Measurements from ENCODE around the gene THSD8.

The THSD8 gene

DNA sequence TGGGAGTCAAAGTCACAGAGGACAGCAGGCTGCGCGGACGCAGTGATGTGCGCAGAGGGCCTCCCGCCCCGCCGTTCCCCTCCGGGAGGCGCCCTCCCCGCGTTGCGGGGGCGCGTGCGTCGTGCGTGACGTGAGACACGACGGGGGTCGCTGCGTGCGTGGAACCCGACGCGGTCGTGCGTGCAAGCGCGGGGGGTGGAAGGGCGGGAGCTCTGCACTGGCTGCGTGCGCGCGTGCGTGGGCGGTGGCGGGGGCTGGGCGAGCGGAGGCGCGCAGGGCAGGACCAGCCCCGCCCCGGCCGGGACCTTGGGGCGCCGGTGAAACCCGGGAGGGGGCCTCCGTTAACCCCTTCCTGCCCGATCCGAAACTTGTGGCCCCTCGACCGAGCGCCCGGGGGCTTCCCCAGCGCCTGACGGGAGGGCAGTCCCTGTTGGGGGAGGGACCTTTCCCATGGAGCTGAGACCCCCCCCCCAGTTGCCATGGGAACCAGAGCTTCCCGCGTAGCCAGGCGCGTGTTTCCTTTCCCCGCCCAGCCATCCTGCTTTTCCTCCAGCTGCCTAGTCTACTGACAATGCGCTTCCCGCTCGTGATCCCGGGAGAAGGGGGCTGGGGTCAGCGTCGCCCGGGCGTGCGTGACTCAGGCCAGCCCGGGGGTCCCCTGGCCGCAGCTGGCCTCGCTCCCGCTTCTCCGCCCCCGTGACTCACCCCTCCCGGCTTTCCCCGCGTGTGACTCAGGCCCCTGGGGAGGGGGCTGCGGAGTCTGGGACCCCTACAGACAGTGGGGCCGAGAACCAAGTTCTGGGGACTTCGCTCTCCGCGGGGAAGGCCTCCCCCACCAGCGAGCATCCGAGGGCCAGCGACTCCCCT lies 19.2 kb upstream of the THSD8 start (continued):
- TF ChIP-seq, protein P1, sequence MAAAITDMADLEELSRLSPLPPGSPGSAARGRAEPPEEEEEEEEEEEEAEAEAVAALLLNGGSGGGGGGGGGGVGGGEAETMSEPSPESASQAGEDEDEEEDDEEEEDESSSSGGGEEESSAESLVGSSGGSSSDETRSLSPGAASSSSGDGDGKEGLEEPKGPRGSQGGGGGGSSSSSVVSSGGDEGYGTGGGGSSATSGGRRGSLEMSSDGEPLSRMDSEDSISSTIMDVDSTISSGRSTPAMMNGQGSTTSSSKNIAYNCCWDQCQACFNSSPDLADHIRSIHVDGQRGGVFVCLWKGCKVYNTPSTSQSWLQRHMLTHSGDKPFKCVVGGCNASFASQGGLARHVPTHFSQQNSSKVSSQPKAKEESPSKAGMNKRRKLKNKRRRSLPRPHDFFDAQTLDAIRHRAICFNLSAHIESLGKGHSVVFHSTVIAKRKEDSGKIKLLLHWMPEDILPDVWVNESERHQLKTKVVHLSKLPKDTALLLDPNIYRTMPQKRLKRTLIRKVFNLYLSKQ (tag by site-specific recombination; IDR thresholded peaks at IDR 0.05; ENCODE audit: borderline replicate concordance), result no peak
- TF ChIP-seq, protein P2, sequence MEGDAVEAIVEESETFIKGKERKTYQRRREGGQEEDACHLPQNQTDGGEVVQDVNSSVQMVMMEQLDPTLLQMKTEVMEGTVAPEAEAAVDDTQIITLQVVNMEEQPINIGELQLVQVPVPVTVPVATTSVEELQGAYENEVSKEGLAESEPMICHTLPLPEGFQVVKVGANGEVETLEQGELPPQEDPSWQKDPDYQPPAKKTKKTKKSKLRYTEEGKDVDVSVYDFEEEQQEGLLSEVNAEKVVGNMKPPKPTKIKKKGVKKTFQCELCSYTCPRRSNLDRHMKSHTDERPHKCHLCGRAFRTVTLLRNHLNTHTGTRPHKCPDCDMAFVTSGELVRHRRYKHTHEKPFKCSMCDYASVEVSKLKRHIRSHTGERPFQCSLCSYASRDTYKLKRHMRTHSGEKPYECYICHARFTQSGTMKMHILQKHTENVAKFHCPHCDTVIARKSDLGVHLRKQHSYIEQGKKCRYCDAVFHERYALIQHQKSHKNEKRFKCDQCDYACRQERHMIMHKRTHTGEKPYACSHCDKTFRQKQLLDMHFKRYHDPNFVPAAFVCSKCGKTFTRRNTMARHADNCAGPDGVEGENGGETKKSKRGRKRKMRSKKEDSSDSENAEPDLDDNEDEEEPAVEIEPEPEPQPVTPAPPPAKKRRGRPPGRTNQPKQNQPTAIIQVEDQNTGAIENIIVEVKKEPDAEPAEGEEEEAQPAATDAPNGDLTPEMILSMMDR (tag by site-specific recombination; IDR thresholded peaks at IDR 0.05), result peak; percentile 37; the same call in 1 of the 2 replicates
- TF ChIP-seq KLF7 (tag by site-specific recombination; IDR thresholded peaks at IDR 0.05; ENCODE audit: borderline replicate concordance) (no peak; the same call in none of the 2 replicates), SP3 (tag by site-specific recombination; IDR thresholded peaks at IDR 0.05) (peak; percentile 65), ZNF501 (tag by site-specific recombination; IDR thresholded peaks at IDR 0.05) (no peak), ZNF211 (tag by site-specific recombination; IDR thresholded peaks at IDR 0.05; ENCODE audit: low read depth) (no peak), ZBTB17 (tag by site-specific recombination; IDR thresholded peaks at IDR 0.05) (no peak), ZBTB48 (tag by site-specific recombination; IDR thresholded peaks at IDR 0.05) (no peak), ZNF324 (tag by site-specific recombination; IDR thresholded peaks at IDR 0.05) (0 out of 2 replicates have a peak, but pooled peaks have one; percentile 24), ZFP69B (tag by site-specific recombination; IDR thresholded peaks at IDR 0.05) (no peak), ZNF658 (tag by site-specific recombination; IDR thresholded peaks at IDR 0.05) (no peak), ZNF157 (tag by site-specific recombination; IDR thresholded peaks at IDR 0.05) (no peak), ZNF114 (tag by site-specific recombination; IDR thresholded peaks at IDR 0.05) (no peak), SP2 (tag by site-specific recombination; IDR thresholded peaks at IDR 0.05) (peak; percentile 65), ZFP3 (tag by site-specific recombination; IDR thresholded peaks at IDR 0.05; ENCODE audit: low read depth) (no peak), SALL2 (tag by site-specific recombination; IDR thresholded peaks at IDR 0.05; ENCODE audit: borderline replicate concordance) (no peak), ZNF404 (tag by site-specific recombination; IDR thresholded peaks at IDR 0.05) (no peak), ZNF701 (tag by site-specific recombination; IDR thresholded peaks at IDR 0.05) (no peak)
- TF ChIP-seq, protein P3, sequence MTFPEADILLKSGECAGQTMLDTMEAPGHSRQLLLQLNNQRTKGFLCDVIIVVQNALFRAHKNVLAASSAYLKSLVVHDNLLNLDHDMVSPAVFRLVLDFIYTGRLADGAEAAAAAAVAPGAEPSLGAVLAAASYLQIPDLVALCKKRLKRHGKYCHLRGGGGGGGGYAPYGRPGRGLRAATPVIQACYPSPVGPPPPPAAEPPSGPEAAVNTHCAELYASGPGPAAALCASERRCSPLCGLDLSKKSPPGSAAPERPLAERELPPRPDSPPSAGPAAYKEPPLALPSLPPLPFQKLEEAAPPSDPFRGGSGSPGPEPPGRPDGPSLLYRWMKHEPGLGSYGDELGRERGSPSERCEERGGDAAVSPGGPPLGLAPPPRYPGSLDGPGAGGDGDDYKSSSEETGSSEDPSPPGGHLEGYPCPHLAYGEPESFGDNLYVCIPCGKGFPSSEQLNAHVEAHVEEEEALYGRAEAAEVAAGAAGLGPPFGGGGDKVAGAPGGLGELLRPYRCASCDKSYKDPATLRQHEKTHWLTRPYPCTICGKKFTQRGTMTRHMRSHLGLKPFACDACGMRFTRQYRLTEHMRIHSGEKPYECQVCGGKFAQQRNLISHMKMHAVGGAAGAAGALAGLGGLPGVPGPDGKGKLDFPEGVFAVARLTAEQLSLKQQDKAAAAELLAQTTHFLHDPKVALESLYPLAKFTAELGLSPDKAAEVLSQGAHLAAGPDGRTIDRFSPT (tag by site-specific recombination; IDR thresholded peaks at IDR 0.05), result peak; percentile 45
- TF ChIP-seq, protein P4, sequence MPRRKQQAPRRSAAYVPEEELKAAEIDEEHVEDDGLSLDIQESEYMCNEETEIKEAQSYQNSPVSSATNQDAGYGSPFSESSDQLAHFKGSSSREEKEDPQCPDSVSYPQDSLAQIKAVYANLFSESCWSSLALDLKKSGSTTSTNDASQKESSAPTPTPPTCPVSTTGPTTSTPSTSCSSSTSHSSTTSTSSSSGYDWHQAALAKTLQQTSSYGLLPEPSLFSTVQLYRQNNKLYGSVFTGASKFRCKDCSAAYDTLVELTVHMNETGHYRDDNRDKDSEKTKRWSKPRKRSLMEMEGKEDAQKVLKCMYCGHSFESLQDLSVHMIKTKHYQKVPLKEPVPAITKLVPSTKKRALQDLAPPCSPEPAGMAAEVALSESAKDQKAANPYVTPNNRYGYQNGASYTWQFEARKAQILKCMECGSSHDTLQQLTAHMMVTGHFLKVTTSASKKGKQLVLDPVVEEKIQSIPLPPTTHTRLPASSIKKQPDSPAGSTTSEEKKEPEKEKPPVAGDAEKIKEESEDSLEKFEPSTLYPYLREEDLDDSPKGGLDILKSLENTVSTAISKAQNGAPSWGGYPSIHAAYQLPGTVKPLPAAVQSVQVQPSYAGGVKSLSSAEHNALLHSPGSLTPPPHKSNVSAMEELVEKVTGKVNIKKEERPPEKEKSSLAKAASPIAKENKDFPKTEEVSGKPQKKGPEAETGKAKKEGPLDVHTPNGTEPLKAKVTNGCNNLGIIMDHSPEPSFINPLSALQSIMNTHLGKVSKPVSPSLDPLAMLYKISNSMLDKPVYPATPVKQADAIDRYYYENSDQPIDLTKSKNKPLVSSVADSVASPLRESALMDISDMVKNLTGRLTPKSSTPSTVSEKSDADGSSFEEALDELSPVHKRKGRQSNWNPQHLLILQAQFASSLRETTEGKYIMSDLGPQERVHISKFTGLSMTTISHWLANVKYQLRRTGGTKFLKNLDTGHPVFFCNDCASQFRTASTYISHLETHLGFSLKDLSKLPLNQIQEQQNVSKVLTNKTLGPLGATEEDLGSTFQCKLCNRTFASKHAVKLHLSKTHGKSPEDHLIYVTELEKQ (tag by site-specific recombination; IDR thresholded peaks at IDR 0.05; ENCODE audit: borderline replicate concordance), result 0 out of 2 replicates have a peak, but pooled peaks have one; percentile 20
- TF ChIP-seq, protein P5, sequence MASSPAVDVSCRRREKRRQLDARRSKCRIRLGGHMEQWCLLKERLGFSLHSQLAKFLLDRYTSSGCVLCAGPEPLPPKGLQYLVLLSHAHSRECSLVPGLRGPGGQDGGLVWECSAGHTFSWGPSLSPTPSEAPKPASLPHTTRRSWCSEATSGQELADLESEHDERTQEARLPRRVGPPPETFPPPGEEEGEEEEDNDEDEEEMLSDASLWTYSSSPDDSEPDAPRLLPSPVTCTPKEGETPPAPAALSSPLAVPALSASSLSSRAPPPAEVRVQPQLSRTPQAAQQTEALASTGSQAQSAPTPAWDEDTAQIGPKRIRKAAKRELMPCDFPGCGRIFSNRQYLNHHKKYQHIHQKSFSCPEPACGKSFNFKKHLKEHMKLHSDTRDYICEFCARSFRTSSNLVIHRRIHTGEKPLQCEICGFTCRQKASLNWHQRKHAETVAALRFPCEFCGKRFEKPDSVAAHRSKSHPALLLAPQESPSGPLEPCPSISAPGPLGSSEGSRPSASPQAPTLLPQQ (tag by site-specific recombination; IDR thresholded peaks at IDR 0.05), result peak; percentile 67; the same call in 1 of the 2 replicates
- TF ChIP-seq, protein P6, sequence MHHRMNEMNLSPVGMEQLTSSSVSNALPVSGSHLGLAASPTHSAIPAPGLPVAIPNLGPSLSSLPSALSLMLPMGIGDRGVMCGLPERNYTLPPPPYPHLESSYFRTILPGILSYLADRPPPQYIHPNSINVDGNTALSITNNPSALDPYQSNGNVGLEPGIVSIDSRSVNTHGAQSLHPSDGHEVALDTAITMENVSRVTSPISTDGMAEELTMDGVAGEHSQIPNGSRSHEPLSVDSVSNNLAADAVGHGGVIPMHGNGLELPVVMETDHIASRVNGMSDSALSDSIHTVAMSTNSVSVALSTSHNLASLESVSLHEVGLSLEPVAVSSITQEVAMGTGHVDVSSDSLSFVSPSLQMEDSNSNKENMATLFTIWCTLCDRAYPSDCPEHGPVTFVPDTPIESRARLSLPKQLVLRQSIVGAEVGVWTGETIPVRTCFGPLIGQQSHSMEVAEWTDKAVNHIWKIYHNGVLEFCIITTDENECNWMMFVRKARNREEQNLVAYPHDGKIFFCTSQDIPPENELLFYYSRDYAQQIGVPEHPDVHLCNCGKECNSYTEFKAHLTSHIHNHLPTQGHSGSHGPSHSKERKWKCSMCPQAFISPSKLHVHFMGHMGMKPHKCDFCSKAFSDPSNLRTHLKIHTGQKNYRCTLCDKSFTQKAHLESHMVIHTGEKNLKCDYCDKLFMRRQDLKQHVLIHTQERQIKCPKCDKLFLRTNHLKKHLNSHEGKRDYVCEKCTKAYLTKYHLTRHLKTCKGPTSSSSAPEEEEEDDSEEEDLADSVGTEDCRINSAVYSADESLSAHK (tag by site-specific recombination; IDR thresholded peaks at IDR 0.05), result no peak; the same call in 1 of the 2 replicates
- TF ChIP-seq, protein P7, sequence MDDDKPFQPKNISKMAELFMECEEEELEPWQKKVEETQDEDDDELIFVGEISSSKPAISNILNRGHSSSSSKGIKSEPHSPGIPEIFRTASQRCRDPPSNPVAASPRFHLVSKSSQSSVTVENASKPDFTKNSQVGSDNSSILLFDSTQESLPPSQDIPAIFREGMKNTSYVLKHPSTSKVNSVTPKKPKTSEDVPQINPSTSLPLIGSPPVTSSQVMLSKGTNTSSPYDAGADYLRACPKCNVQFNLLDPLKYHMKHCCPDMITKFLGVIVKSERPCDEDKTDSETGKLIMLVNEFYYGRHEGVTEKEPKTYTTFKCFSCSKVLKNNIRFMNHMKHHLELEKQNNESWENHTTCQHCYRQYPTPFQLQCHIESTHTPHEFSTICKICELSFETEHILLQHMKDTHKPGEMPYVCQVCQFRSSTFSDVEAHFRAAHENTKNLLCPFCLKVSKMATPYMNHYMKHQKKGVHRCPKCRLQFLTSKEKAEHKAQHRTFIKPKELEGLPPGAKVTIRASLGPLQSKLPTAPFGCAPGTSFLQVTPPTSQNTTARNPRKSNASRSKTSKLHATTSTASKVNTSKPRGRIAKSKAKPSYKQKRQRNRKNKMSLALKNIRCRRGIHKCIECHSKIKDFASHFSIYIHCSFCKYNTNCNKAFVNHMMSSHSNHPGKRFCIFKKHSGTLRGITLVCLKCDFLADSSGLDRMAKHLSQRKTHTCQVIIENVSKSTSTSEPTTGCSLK (tag by site-specific recombination; IDR thresholded peaks at IDR 0.05), result no peak
